ENCODE data around the gene CFAP299.

The CFAP299 gene

GRCh38 chr4:80387390-80388283, 52.1 kb downstream of the CFAP299 start:
- no peaks in the 10 kb centered on the region for H4K20me1 ChIP-seq (ENCODE audit: insufficient read depth, low read length)
- no peaks in the 10 kb centered on the region for H3K9me3 ChIP-seq (ENCODE audit: insufficient read depth, low read length)
- H3K27ac ChIP-seq (ENCODE audit: low read length), result no peak overlapping the region
- H3K79me2 ChIP-seq (ENCODE audit: low read length), result no peaks in the 10 kb centered on the region
- no peak overlapping the region for H3K4me3 ChIP-seq (ENCODE audit: low read length)
- H3K4me2 ChIP-seq (ENCODE audit: low read length), result no peak overlapping the region
- H3K27me3 ChIP-seq (ENCODE audit: low read depth, low read length), result no peaks in the 10 kb centered on the region
- H3K36me3 ChIP-seq (replicated peaks; ENCODE audit: low read depth, low read length), result no peaks in the 10 kb centered on the region
- H3K9ac ChIP-seq (ENCODE audit: low read length), result no peak overlapping the region
- peaks cover 2% of the 10 kb centered on the region for H3K4me1 ChIP-seq (ENCODE audit: low read length)
- TF ChIP-seq CTCF (IDR thresholded peaks at IDR 0.05; ENCODE audit: low read depth, low read length) (no peak), EZH2phosphoT487 (IDR thresholded peaks at IDR 0.05; ENCODE audit: low read depth) (no peak)
- H2AFZ ChIP-seq (ENCODE audit: low read depth, low read length), result no peak overlapping the region

- no peak overlapping the region for H3K27ac ChIP-seq (ENCODE audit: low read length)
- no peak overlapping the region for H3K9ac ChIP-seq (ENCODE audit: low read length)
- H3K4me2 ChIP-seq (ENCODE audit: low read length), result no peak overlapping the region
- no peaks in the 10 kb centered on the region for H3K4me1 ChIP-seq (ENCODE audit: low read length)
- H3K4me3 ChIP-seq (ENCODE audit: low read length), result no peak overlapping the region
- H3K36me3 ChIP-seq (replicated peaks; ENCODE audit: low read depth, low read length), result no peaks in the 10 kb centered on the region
- no peaks in the 10 kb centered on the region for H3K79me2 ChIP-seq (ENCODE audit: low read length)
- H2AFZ ChIP-seq (ENCODE audit: low read depth, low read length), result no peak overlapping the region
- no peak for TF ChIP-seq CTCF (IDR thresholded peaks at IDR 0.05; ENCODE audit: low read depth, low read length)
- no peak for TF ChIP-seq EZH2phosphoT487 (IDR thresholded peaks at IDR 0.05; ENCODE audit: low read depth)
- no peaks in the 10 kb centered on the region for H3K9me3 ChIP-seq (ENCODE audit: insufficient read depth, low read length)
- H3K27me3 ChIP-seq (ENCODE audit: low read depth, low read length), result no peaks in the 10 kb centered on the region
- no peaks in the 10 kb centered on the region for H4K20me1 ChIP-seq (ENCODE audit: insufficient read depth, low read length)
Measured at GRCh38 chr4:80388284-80388607, 52.7 kb downstream of the CFAP299 start.

GRCh38 chr4:80390178-80390577, 54.6 kb downstream of the CFAP299 start:
- Histone ChIP-seq H3K4me2 (ENCODE audit: low read length) (no peak overlapping the region), H3K27me3 (ENCODE audit: low read depth, low read length) (no peaks in the 10 kb centered on the region), H3K27ac (ENCODE audit: low read length) (no peak overlapping the region), H2AFZ (ENCODE audit: low read depth, low read length) (no peak overlapping the region), H3K79me2 (ENCODE audit: low read length) (no peaks in the 10 kb centered on the region), H3K4me3 (ENCODE audit: low read length) (no peak overlapping the region), H3K9me3 (ENCODE audit: insufficient read depth, low read length) (no peaks in the 10 kb centered on the region), H3K9ac (ENCODE audit: low read length) (no peak overlapping the region), H4K20me1 (ENCODE audit: insufficient read depth, low read length) (no peaks in the 10 kb centered on the region), H3K4me1 (ENCODE audit: low read length) (no peaks in the 10 kb centered on the region), H3K36me3 (replicated peaks; ENCODE audit: low read depth, low read length) (no peaks in the 10 kb centered on the region)
- TF ChIP-seq CTCF (IDR thresholded peaks at IDR 0.05; ENCODE audit: low read depth, low read length) (no peak), EZH2phosphoT487 (IDR thresholded peaks at IDR 0.05; ENCODE audit: low read depth) (no peak)

- Histone ChIP-seq H3K9ac (ENCODE audit: low read length) (no peak overlapping the region), H3K27me3 (ENCODE audit: low read depth, low read length) (no peaks in the 10 kb centered on the region), H4K20me1 (ENCODE audit: insufficient read depth, low read length) (no peaks in the 10 kb centered on the region), H3K4me2 (ENCODE audit: low read length) (no peak overlapping the region), H2AFZ (ENCODE audit: low read depth, low read length) (no peak overlapping the region), H3K9me3 (ENCODE audit: insufficient read depth, low read length) (no peaks in the 10 kb centered on the region), H3K36me3 (replicated peaks; ENCODE audit: low read depth, low read length) (no peaks in the 10 kb centered on the region), H3K4me3 (ENCODE audit: low read length) (no peak overlapping the region), H3K79me2 (ENCODE audit: low read length) (no peaks in the 10 kb centered on the region), H3K4me1 (ENCODE audit: low read length) (no peaks in the 10 kb centered on the region), H3K27ac (ENCODE audit: low read length) (no peak overlapping the region)
- TF ChIP-seq EZH2phosphoT487 (IDR thresholded peaks at IDR 0.05; ENCODE audit: low read depth) (no peak), CTCF (IDR thresholded peaks at IDR 0.05; ENCODE audit: low read depth, low read length) (no peak)
Measured at GRCh38 chr4:80393246-80393969, 57.9 kb downstream of the CFAP299 start.

All from OCI-LY3 (cell line).